Neural cell (in vitro differentiated cells): Measurements from ENCODE around the gene KRT32. TPM values are rescaled to one million over a fixed set of nuclear protein-coding genes. Genes with fewer than 3 reads are reported as not detected.

ENCODE experiments used
- H2AFZ ChIP-seq: fragments of 200-600, 300-800 bp; sonication (generic), shearing (Covaris generic); 2 replicates; pipeline ENCODE4 v1.6.0; 2014; ENCODE audit warnings: low read depth, mild to moderate bottlenecking, antibody characterized with exemption, low read length, moderate library complexity
- H3F3A ChIP-seq: fragments of 200-600 bp; shearing (Covaris generic); 2 replicates; pipeline ENCODE4 v1.6.1; 2016; ENCODE audit warnings: mild to moderate bottlenecking, moderate library complexity, mixed read lengths, antibody characterized with exemption, low read length; ENCODE audit not compliant: insufficient read depth, poor library complexity, severe bottlenecking
- H3K27ac ChIP-seq: fragments of 200-600, 300-800 bp; sonication (generic), shearing (Covaris generic); 2 replicates; pipeline ENCODE4 v1.5.1; 2014; ENCODE audit warnings: mild to moderate bottlenecking, low read length, moderate library complexity
- H3K27me3 ChIP-seq: fragments of 300-800, 200-600 bp; sonication (generic), shearing (Covaris generic); 2 replicates; pipeline ENCODE4 v1.6.0; 2014; ENCODE audit warnings: mild to moderate bottlenecking, low read depth, low read length, moderate library complexity; ENCODE audit not compliant: insufficient read depth
- H3K36me3 ChIP-seq: fragments of 300-800, 200-600 bp; sonication (generic), shearing (Covaris generic); 2 replicates; pipeline ENCODE4 v1.5.1; 2014; ENCODE audit warnings: mild to moderate bottlenecking, antibody characterized with exemption, low read length, moderate library complexity; ENCODE audit not compliant: insufficient read depth
- H3K4me2 ChIP-seq: fragments of 300-800, 200-600 bp; sonication (generic), shearing (Covaris generic); 2 replicates; pipeline ENCODE4 v1.6.0; 2014; ENCODE audit warnings: mild to moderate bottlenecking, low read length
- H3K4me3 ChIP-seq: fragments of 300-800, 200-600 bp; sonication (generic), shearing (Covaris generic); 2 replicates; pipeline ENCODE4 v1.5.1; 2014; ENCODE audit warnings: mild to moderate bottlenecking, low read length, moderate library complexity
- H3K79me2 ChIP-seq: fragments of 200-600 bp; shearing (Covaris generic); replicated peaks from 2 replicates; pipeline ENCODE4 v1.6.0; 2014; ENCODE audit warnings: mild to moderate bottlenecking, low read length, moderate library complexity; ENCODE audit not compliant: insufficient read depth
- H3K9ac ChIP-seq: fragments of 300-800, 200-600 bp; sonication (generic), shearing (Covaris generic); 2 replicates; pipeline ENCODE4 v1.6.1; 2016; ENCODE audit warnings: mild to moderate bottlenecking, low read length, mixed read lengths
- H3K9me2 ChIP-seq: fragments of 200-600 bp; shearing (Covaris generic); 2 replicates; pipeline ENCODE4 v1.6.1; 2016; ENCODE audit warnings: mild to moderate bottlenecking, low read length, mixed read lengths; ENCODE audit not compliant: insufficient read depth
- H3K9me3 ChIP-seq: fragments of 200-600, 300-800 bp; sonication (generic), shearing (Covaris generic); 2 replicates; pipeline ENCODE4 v1.6.1; 2016; ENCODE audit warnings: mild to moderate bottlenecking, mixed run types, low read length, moderate library complexity, mixed read lengths
- H4K20me1 ChIP-seq: fragments of 200-600 bp; shearing (Covaris generic); 2 replicates; pipeline ENCODE4 v1.6.1; 2016; ENCODE audit warnings: mild to moderate bottlenecking, mixed run types; ENCODE audit not compliant: insufficient read depth
- CTCF ChIP-seq: fragments of 450-650 bp; IDR thresholded peaks from 2 replicates; pipeline ENCODE4 v1.5.1; 2014; ENCODE audit warnings: antibody characterized with exemption, mild to moderate bottlenecking, moderate library complexity; ENCODE audit not compliant: poor library complexity, severe bottlenecking
- EP300 ChIP-seq: fragments of 450-650 bp; conservative IDR thresholded peaks from 2 replicates; pipeline ENCODE4 v1.6.1; 2014; ENCODE audit warnings: antibody characterized with exemption, mild to moderate bottlenecking, moderate library complexity; ENCODE audit not compliant: poor library complexity, severe bottlenecking
- EZH2 ChIP-seq: fragments of 200-600, 300-800 bp; shearing (Covaris generic), sonication (generic); IDR thresholded peaks from 2 replicates; pipeline ENCODE4 v1.6.1; 2014; ENCODE audit warnings: antibody characterized with exemption, low read length, borderline replicate concordance, mild to moderate bottlenecking; ENCODE audit not compliant: insufficient read depth, poor library complexity, severe bottlenecking
- MXI1 ChIP-seq: fragments of 450-650 bp; conservative IDR thresholded peaks from 2 replicates; pipeline ENCODE4 v1.6.1; 2014; ENCODE audit warnings: antibody characterized with exemption, mild to moderate bottlenecking; ENCODE audit not compliant: poor library complexity, severe bottlenecking
- POLR2AphosphoS5 ChIP-seq: IDR thresholded peaks from 2 replicates; pipeline ENCODE4 v1.6.1; 2012
- RAD21 ChIP-seq: fragments of 450-650 bp; conservative IDR thresholded peaks from 2 replicates; pipeline ENCODE4 v1.6.1; 2014; ENCODE audit warnings: antibody characterized with exemption, mild to moderate bottlenecking, moderate library complexity
- REST ChIP-seq: IDR thresholded peaks from 2 replicates; pipeline ENCODE4 v1.6.1; 2012; ENCODE audit warnings: borderline replicate concordance
- SMC3 ChIP-seq: fragments of 450-650 bp; conservative IDR thresholded peaks from 2 replicates; pipeline ENCODE4 v1.6.1; 2014; ENCODE audit warnings: antibody characterized with exemption, mild to moderate bottlenecking, moderate library complexity; ENCODE audit not compliant: poor library complexity
- TAF1 ChIP-seq: IDR thresholded peaks from 2 replicates; pipeline ENCODE4 v1.6.1; 2012; ENCODE audit warnings: low read depth
- polyA plus RNA-seq: library from polyadenylated mRNA; depleted of rRNA; stranded (reverse); fragments of >200 nt; gene quantifications from 2 replicates; pipeline ENCODE4 v1.2.3, GENCODE V29; 2014

Gene KRT32
- polyA plus RNA-seq, 1 donor from 2014 or later, result not detected

GRCh38 chr17:41429667-41430066, 37.5 kb downstream of the KRT32 start:
- no peak overlapping the region for H2AFZ ChIP-seq
- no peak overlapping the region for H3K4me2 ChIP-seq
- H3K36me3 ChIP-seq, result no peaks in the 10 kb centered on the region
- H4K20me1 ChIP-seq, result no peaks in the 10 kb centered on the region
- no peak for TF ChIP-seq EP300
- TF ChIP-seq REST, result no peak
- TF ChIP-seq TAF1, result no peak
- TF ChIP-seq CTCF, result no peak
- TF ChIP-seq POLR2AphosphoS5, result no peak
- TF ChIP-seq EZH2, result no peak
- TF ChIP-seq RAD21, result no peak
- TF ChIP-seq MXI1, result no peak
- TF ChIP-seq SMC3, result no peak
- no peaks in the 10 kb centered on the region for H3K27me3 ChIP-seq
- H3K4me3 ChIP-seq, result no peak overlapping the region
- no peaks in the 10 kb centered on the region for H3K9me2 ChIP-seq
- no peak overlapping the region for H3K9ac ChIP-seq
- H3K27ac ChIP-seq, result no peak overlapping the region
- H3K9me3 ChIP-seq, result no peaks in the 10 kb centered on the region
- no peaks in the 10 kb centered on the region for H3F3A ChIP-seq
- no peaks in the 10 kb centered on the region for H3K79me2 ChIP-seq

GRCh38 chr17:41428591-41429291, 38.4 kb downstream of the KRT32 start:
- no peaks in the 10 kb centered on the region for H3F3A ChIP-seq
- no peak overlapping the region for H3K4me3 ChIP-seq
- no peak overlapping the region for H3K27ac ChIP-seq
- H2AFZ ChIP-seq, result no peak overlapping the region
- TF ChIP-seq TAF1, result no peak
- H3K9me2 ChIP-seq, result no peaks in the 10 kb centered on the region
- H3K27me3 ChIP-seq, result no peaks in the 10 kb centered on the region
- no peaks in the 10 kb centered on the region for H3K36me3 ChIP-seq
- H4K20me1 ChIP-seq, result no peaks in the 10 kb centered on the region
- no peak overlapping the region for H3K9ac ChIP-seq
- no peaks in the 10 kb centered on the region for H3K79me2 ChIP-seq
- no peaks in the 10 kb centered on the region for H3K9me3 ChIP-seq
- H3K4me2 ChIP-seq, result no peak overlapping the region
